Activated B cell treated with CpG ODN at 0.5 μM for 24 hours (primary cell): ENCODE data around the gene TMPRSS11B. TPM values are rescaled to one million over a fixed set of nuclear protein-coding genes. Genes with fewer than 3 reads are reported as not detected.

Experiments
- ATAC-seq: fragments of 200-7000 bp; cut with Tn5 transposase; one replicate; pipeline ENCODE4 v1.10.0; 2021; ENCODE audit warnings: low read depth, mild to moderate bottlenecking, moderate library complexity
- CTCF ChIA-PET: fragments of 350-600 bp; sonication (Branson Sonifier 250); formaldehyde crosslinking; loops from one replicate; lab custom pipeline; 2021; ENCODE audit warnings: antibody characterized with exemption; lab: Charles Lee
- POLR2A ChIA-PET: fragments of 350-600 bp; sonication (Branson Sonifier 250); formaldehyde crosslinking; loops from one replicate; lab custom pipeline; 2021; ENCODE audit warnings: antibody characterized with exemption; lab: Charles Lee
- DNase-seq: peaks from one replicate; pipeline ENCODE4 v3.0.0; 2022
- H3K27ac Mint-ChIP-seq: one replicate; pipeline ENCODE4 v1.8.0; 2020; ENCODE audit warnings: mixed read lengths
- H3K27me3 Mint-ChIP-seq: one replicate; pipeline ENCODE4 v1.8.0; 2021; ENCODE audit warnings: mixed read lengths
- H3K36me3 Mint-ChIP-seq: one replicate; pipeline ENCODE4 v1.8.0; 2021; ENCODE audit warnings: low read depth, mixed read lengths
- H3K4me1 Mint-ChIP-seq: one replicate; pipeline ENCODE4 v1.8.0; 2021; ENCODE audit warnings: mixed read lengths
- H3K4me3 Mint-ChIP-seq: one replicate; pipeline ENCODE4 v1.8.0; 2020; ENCODE audit warnings: mild to moderate bottlenecking, mixed read lengths
- H3K9me3 Mint-ChIP-seq: one replicate; pipeline ENCODE4 v1.8.0; 2020; ENCODE audit warnings: mixed read lengths
- CTCF ChIP-seq: fragments of 200-600 bp; IDR thresholded peaks from one replicate; pipeline ENCODE4 v1.8.0; 2022; ENCODE audit warnings: antibody characterized with exemption, mild to moderate bottlenecking
- intact Hi-C: fragments of 100-400 bp; cut with micrococcal nuclease; formaldehyde crosslinking; loops from one replicate; pipeline ENCODE4 v1.15.1; 2024
- total RNA-seq: library from RNA; stranded (reverse); gene quantifications from 2 replicates; pipeline ENCODE4 v1.2.3, GENCODE V29; 2022

TMPRSS11B gene
- not detected in 2 replicates for total RNA-seq

- no peak for TF ChIP-seq CTCF
- intact Hi-C loops = no loop called here
- ATAC-seq = no peak
- H3K4me1 Mint-ChIP-seq = no peaks in the 10 kb centered on the region
- H3K36me3 Mint-ChIP-seq = no peaks in the 10 kb centered on the region
- no peak for DNase-seq
- H3K27ac Mint-ChIP-seq = no peak within 1 kb of the TSS
- CTCF ChIA-PET = no interaction called here
- POLR2A ChIA-PET = no interaction called here
- no peaks in the 10 kb centered on the region for H3K27me3 Mint-ChIP-seq
- no peak within 1 kb of the TSS for H3K4me3 Mint-ChIP-seq
- no peaks in the 10 kb centered on the region for H3K9me3 Mint-ChIP-seq
Measured at GRCh38 chr4:68245594-68245993, at the start of gene TMPRSS11B. TMPRSS11B (minus strand) TSS chr4:68245694; CDS start chr4:68245558, 136 bp downstream.

- TF ChIP-seq CTCF = no peak
- POLR2A ChIA-PET = no interaction called here
Measured at GRCh38 chr4:68291256-68291655, 45.8 kb upstream of the TMPRSS11B start.

GRCh38 chr4:68288393-68288740 lies 42.9 kb upstream of the TMPRSS11B start:
- peaks cover 12% of the 10 kb centered on the region for H3K27me3 Mint-ChIP-seq
- H3K36me3 Mint-ChIP-seq = no peaks in the 10 kb centered on the region
- H3K4me3 Mint-ChIP-seq = no peak overlapping the region
- CTCF ChIA-PET = no interaction called here
- peaks cover 7% of the 10 kb centered on the region for H3K9me3 Mint-ChIP-seq
- no peaks in the 10 kb centered on the region for H3K4me1 Mint-ChIP-seq
- no peak overlapping the region for H3K27ac Mint-ChIP-seq
- DNase-seq = no peak
- POLR2A ChIA-PET = no interaction called here
- intact Hi-C loops = no loop called here
- no peak for ATAC-seq
- TF ChIP-seq CTCF = no peak

More at GRCh38 chr4:68291256-68291655, 45.8 kb upstream of the TMPRSS11B start:
- intact Hi-C loops = no loop called here
- H3K4me1 Mint-ChIP-seq = no peaks in the 10 kb centered on the region
- no peak for ATAC-seq
- no peak overlapping the region for H3K4me3 Mint-ChIP-seq
- no peak overlapping the region for H3K27ac Mint-ChIP-seq
- CTCF ChIA-PET = no interaction called here
- peaks cover 7% of the 10 kb centered on the region for H3K9me3 Mint-ChIP-seq
- H3K27me3 Mint-ChIP-seq = peaks cover 14% of the 10 kb centered on the region
- no peaks in the 10 kb centered on the region for H3K36me3 Mint-ChIP-seq
- no peak for DNase-seq

- Mint-ChIP-seq H3K27me3 (peaks cover 12% of the 10 kb centered on the region), H3K4me1 (no peaks in the 10 kb centered on the region), H3K27ac (no peak overlapping the region), H3K36me3 (no peaks in the 10 kb centered on the region), H3K4me3 (no peak overlapping the region), H3K9me3 (peaks cover 7% of the 10 kb centered on the region)
- TF ChIP-seq CTCF = no peak
- ChIA-PET CTCF (no interaction called here), POLR2A (no interaction called here)
- DNase-seq = no peak
- intact Hi-C loops = no loop called here
- ATAC-seq = no peak
Measured at GRCh38 chr4:68287704-68288392, 42.4 kb upstream of the TMPRSS11B start.

- Mint-ChIP-seq H3K9me3 (no peaks in the 10 kb centered on the region), H3K4me1 (no peaks in the 10 kb centered on the region), H3K36me3 (no peaks in the 10 kb centered on the region), H3K27ac (no peak overlapping the region), H3K4me3 (no peak overlapping the region), H3K27me3 (peaks cover 10% of the 10 kb centered on the region)
- TF ChIP-seq CTCF = no peak
- intact Hi-C loops = no loop called here
- CTCF ChIA-PET = no interaction called here
- no peak for ATAC-seq
- POLR2A ChIA-PET = no interaction called here
- DNase-seq = no peak
Measured at GRCh38 chr4:68283714-68284113, 38.2 kb upstream of the TMPRSS11B start.
